Pons (tissue), 1 donor: ENCODE data around the gene SLC4A1AP.

Experiments used
- DNase-seq: peaks from one replicate; pipeline ENCODE4 v3.0.0-alpha.2; 2016; ENCODE audit warnings: low spot score

Gene SLC4A1AP

DNA sequence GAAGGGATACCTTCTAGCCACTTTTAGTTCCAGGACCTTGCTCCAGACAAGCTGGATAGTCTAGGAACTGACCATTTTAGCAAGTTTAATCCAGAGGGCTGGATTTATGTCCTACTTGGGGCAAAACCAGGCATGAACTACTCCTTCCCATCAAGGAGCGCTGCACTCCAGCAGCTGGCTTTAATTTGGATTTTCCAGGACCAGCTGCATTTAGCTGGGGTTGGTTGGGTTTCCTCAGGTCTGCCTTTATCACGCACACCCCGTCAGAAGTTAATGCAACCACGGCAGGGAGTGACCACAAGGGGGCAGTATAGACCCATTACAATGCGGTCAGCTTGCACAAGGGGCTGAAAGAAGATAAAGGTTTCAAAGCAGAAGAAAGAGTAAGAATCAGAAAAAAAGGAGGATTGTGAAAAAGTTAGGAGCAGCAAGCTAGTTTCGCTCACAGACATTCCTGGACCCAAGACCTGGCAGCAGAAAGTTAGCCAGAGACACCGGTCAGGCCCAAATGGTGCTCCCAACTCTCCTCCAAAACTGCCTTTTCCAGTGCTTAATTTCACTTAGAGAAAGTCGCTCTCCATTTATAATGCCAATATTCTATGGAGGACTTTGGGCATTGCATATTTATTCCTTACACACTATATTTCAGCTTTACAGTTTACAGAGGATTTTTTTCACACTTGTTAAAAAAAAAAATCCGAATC, 40.1 kb downstream of the SLC4A1AP start:
- peak; percentile 79 for DNase-seq

DNA sequence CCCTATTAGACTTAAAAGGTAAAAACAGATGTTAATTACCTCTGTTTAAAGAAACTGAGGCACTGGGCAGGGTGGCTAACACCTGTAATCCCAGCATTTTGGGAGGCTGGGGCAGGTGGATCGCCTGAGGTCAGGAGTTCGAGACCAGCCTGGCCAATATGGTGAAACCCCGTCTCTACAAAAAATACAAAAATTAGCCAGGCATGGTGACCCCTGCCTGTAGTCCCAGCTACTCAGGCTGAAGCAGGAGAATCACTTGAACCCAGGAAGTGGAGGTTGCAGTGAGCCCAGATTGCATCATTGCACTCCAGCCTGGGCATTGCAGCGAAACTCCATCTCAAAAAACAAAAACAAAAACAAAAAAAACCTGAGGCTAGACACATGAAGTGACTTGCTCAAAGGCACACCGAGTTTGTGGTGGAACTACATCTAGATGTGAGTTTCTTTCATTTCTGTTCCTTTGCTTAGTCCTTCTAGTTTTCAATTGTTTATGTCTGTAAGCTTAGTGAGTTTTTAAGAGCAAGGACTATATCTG, 40.7 kb downstream of the SLC4A1AP start:
- no peak for DNase-seq

DNA sequence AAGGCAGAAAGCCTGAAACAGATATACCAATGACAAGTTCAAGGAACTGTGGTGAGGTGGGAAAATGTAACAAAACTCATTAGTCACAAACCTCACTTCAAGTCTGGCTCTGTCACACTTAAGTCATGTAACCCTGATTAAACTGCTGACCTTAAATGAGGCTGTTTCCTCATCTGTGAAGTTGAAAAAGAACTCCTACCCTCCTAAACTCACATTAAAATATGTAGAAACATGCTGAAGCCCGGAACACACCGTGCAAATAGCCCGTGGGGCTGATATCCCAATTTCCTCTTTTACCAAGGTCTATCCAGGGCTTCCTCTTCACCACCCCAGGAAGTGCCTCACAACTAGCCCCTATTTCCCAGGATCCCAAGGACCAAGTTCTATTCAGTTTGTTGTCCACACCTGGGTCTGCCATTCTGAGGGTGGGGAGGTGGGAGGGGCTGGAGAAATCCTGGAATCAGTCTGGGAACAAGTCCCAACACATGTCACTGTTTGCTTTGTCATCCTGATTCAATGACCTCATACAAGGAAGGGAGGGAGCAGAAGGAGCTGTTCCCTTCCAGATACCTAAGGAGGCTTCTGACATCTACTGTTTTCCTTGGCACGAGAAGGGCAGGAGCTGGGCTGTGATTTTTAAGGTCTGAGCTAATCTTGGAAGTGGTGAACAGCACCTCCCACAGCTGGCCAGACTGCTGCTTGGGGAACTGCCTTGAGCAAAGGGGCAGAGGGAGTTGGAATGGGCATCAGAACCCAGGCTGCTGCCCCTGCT, 42.3 kb downstream of the SLC4A1AP start:
- DNase-seq, result no peak

DNA sequence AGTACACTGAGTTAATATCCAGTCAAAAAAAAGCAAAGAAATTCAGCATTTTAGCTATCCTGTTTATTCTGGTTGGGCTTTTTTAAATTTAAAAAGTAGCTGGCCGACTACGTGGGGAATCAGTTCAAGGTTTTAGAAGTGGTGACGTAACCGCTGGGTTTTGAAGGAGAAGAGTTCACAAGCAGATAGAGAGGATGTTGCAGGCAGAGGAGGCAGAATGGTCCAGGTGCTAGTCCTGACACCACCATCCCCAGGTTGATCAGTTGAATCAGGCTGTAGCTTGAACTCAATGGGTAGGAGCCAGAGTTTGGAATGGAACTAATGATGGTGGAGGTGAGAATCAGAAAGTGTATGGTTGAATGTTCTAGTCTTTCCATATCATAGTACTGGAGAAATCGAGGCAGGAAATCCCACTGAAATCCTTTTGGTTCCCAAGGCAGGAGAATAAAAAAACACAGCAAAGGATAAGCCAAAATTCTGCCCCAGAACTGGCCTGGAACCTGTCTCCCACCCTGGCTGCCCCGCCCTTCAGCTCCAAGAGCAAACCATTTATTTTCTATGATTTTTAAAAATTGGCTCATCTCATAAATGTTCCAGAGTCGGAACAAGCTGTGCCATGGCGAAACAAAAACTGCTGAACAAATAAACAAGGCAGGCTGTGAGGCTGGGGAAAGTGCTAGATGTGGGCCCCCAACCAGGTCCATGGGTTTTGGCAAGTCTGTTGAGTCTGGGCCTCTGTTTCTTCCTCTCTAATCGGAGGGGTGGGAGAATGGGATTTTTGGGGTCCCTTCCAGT, 44.0 kb downstream of the SLC4A1AP start:
- no peak for DNase-seq

DNA sequence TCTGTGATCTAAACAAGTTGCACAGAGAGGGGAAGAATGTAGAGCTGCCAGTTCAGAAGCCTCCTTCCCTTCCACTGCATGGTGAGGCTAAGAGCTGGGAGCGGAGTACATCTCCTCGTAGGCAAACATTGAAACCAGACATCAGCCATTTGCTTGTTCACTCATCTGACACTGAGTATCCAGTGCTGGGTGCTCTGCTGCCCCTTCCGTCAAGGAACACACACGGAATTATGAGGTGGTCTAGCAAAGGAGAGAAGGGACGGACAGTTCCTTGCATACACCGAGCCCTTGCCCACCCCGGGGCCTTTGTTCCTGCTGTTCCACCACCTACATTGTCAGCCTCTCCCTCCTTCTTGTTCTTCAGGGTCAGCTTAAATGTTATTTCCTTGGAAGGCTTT, 44.6 kb downstream of the SLC4A1AP start:
- DNase-seq, result no peak

DNA sequence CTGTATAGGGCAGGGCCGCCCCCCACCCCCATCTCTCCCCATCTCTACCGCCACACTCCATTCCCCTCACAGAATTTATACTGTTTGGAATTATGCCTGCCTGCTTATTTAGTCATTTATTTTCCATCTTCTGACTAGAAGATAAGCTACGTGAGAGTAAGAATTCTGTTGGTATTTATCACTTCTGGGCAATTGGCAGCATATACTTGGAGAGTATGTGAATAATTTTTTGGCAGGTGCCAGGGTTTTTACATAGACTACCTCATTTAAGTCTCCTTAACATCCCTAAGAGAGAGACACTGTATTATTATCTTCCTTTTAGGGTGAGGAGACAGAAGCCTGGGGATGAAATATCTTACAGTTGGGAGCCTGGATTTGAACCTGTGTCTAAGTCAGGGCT, 45.0 kb downstream of the SLC4A1AP start:
- no peak for DNase-seq

DNA sequence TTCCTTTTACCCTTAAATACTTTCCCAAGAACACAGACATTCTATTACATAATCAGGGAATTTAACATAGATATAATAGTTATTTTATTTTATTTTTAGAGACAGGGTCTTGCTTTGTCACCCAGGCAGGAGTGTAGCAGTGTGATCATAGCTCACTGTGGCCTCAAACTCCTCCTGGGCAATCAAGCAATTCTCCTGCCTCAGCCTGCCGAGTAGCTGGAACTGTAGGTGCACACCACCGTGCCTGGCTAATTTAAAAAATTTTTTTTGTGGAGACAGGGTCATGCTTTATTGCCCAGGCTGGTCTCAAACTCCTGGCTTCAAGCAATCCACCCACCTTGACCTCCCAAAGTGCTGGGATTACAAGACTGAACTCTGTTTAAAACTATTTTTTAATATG, 45.6 kb downstream of the SLC4A1AP start:
- DNase-seq, result no peak

DNA sequence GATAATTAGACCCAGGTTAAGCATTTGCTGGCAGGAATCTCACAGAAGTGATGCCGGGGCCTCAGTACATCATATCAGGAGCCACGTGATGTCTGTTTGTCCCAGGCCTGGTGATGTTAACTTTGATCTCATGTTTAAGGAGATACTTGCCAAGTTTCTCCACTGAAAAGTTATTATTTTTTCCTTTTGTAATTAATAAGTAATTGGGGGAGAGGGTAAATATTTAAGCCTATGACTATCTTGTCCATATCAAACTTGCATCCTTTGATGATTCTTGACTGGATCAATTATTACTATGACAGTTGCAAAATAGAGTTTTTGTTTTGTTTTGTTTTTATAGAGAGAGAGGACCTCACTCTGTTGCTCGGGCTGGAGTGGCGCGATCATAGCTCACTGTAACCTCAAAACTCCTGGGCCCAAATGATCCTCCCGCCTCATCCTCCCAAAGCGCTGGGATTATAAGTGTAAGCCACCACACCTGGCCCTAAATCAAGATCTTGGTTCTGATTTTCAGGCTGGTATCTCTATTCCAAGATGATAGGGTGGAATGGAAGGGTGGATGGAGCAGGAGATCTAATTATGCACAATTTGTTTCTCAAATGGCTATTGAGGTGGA, 46.4 kb downstream of the SLC4A1AP start:
- no peak for DNase-seq

DNA sequence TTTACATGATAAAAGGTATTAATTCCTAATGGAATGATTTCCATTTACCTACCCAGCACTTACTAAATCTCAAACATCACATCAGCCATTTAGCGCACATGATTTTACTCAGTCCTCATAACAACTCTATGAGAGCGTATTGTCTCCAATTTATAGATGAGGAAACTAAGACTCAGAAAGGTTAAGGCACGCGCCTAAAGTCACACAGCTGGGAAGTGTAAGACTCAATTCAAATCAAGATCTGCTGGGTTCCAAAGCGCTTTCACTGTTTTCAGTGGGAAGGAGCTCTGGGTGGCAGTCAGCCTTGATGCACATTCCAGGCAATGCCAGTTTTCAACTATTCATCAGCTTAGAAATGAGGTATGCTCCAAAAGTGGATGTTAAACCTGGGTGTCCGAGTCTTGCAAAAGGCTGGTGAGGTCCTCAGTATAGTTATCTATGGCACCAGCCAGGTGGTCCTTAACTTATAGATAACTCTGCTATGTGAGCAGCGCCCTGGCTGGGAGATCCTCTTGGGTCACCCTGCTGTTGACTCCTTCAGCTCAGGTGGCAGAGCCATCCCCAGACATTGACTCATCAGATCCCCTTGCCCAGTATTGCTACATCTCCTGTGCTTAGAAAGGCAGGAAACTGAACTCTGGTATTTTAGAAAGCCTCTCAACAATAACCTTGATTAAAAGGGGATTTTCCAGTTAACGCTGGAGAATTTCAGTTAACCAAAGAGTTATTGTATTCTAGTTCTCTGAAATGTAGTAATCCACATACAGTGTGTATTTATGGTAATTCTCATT, 47.1 kb downstream of the SLC4A1AP start:
- DNase-seq, result no peak

DNA sequence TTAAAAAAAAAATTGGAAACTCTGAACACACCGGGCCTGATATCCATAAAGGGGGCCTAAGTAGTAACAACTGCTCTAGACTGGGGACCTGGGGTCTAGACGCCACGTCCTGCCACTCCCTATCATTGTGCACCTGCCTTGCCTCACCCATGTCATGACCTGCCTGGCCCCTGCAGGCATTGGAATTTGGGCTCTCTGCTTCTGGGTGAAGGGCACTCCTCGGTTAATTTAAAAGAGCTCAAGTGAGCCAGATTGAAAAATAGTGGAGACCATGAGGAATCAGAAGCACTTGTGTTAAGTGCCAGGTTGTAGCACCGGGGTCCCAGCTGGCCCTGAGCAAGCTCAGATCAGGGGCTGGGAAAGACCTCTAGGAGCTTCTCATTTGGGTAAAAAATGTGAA, 48.1 kb downstream of the SLC4A1AP start:
- no peak for DNase-seq

DNA sequence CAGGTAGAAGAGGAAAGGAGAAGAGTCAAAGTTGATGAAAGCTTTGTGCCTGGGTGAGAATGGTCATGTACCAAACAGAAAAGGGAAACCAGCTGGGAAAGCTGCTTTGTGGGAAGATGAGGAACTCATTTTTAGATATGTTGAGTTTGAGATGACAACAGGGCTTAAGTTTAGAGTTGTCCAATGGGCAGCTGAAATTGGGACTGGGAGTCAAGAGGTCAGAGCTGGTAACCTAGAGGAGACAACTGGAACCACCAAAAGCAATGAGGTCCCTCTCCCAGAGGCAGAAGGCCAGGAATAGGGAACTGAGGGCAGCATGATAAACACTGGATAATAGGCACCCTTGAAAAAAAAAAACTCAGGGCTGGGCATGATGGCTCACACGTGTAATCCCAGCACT, 48.8 kb downstream of the SLC4A1AP start:
- no peak for DNase-seq

DNA sequence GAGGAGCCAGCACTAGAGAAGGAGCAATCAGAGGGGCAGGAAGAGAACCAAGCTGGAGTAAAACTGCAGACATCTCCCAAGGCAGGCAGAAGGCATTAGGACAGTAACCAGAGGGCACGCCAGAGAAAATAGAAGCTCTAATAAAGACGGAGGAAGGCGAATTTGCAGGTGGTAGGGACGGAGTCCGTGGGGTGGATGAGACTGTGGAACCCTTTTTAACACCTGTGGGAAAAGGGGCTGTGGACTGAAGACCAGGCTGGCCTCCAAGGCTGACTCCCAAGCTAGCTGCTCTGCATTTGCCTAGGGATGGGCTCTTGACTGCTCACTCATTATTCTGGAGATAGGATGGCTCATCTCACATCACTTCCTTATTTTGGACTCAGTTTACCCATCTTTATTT, 49.5 kb downstream of the SLC4A1AP start:
- DNase-seq, result no peak

DNA sequence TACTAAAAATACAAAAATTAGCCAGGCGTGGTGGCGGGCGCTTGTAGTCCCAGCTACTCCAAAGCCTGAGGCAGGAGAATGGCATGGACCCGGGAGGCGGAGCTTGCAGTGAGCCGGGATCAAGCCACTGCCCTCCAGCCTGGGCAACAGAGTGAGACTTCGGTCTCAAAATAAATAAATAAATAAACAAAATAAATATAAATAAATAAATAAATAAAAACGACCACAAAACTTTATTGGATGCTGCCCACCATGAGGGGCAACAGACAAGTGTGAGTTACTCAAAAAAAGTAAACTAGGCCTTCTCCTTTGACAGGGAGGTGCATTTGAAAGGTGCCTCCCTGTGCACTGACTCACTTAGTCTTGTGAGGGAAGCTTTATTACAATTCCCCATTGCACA, 50.4 kb downstream of the SLC4A1AP start:
- DNase-seq, result no peak

DNA sequence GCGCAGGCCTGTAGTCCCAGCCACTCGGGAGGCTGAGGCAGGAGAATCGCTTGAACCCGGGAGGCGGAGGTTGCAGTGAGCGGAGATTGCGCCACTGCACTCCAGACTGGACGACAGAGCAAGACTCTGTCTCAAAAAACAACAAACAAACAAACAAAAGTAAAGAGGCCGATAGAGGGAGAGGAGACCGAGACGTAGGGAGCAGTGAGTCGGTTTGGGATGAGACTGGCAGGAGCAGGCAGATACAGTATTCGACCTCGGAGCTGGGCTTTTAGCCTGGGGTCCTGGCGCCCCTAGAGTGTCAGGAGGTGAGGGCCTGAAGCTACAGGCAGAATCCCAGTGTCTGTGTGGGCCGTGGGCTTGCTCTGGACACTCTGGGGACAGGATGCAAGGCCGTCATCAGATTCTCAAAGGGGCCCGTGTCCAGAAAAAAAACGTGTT, 51.2 kb downstream of the SLC4A1AP start:
- DNase-seq, result no peak

DNA sequence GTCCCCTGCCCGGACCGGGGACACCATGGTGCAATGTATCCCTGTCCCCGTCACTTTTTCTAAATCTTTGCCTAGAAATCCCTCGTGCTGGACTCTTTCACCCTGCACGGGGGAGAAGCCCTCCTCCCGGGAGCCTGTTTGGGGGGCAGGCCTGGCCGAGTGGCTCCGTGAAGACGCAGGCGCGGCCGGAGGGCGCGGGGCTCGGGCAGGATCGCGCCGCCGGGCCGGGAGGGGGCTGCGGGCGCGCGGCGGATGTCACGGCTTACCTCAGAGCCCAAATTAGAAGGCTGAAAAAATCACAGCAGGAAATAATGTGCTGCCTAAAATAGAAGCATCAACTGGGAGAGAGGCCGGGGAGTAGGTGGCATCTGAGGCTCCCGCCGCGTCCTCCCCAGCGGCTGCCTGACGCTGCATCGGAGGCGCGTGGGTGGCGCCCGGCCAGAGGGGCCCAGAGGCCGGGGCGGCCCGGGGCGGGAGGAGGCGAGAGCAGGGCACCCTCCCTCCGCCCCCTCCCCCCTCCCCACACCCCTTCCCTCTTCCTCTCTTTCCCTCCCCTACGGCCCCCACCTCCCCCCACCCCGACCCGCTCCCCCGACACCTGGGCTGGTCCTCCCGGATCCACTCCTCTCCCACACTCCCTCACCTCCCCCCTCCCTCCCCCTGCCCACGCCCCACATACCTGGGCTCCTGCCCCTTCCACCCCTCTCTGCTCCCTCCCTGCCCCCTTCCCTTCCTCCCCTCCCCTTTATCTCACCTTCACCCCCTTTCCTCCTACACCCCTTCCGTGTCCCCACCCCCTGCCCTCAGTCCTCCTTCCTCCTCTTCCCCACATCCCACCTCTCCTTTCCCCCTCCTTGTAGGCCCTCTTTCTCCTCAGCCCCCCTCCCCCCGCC, 51.9 kb downstream of the SLC4A1AP start:
- no peak for DNase-seq

DNA sequence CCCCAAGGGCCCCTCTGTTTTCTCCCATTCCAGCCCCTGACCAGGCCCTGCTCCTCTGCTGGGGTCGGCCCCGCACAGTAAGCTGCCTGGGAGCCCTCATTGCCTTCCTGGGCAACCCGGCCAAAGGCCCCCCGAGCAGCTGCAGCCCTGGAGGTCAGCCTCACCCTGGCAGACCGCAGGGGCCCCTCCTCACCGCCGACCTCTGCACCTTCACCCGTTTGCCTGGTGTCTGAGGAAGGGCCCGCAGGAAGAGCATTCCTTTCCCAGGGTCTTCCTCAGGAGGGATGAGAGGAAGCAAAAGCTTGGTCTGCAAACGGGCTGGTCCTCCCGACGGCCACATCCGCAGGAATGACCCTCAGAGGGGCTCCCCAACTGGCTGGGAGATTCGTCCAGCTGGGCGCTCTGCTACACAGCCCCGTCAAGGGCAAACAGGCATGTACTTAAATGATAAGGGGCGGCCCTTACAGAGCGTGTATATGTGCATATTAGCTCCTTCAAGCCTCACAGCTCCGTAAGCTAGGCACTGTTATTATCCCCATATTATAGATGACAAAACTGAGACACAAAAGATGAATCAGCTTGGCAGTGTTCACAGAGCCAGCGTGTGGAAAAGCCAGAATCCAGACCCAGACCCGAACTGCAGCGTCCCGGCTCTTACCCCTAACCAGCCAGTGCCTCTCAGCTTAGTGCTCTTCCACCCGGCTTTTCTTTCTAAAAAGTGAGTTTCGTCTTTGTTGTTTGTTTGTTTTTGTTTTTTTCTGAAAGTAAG, 52.8 kb downstream of the SLC4A1AP start:
- DNase-seq, result no peak

DNA sequence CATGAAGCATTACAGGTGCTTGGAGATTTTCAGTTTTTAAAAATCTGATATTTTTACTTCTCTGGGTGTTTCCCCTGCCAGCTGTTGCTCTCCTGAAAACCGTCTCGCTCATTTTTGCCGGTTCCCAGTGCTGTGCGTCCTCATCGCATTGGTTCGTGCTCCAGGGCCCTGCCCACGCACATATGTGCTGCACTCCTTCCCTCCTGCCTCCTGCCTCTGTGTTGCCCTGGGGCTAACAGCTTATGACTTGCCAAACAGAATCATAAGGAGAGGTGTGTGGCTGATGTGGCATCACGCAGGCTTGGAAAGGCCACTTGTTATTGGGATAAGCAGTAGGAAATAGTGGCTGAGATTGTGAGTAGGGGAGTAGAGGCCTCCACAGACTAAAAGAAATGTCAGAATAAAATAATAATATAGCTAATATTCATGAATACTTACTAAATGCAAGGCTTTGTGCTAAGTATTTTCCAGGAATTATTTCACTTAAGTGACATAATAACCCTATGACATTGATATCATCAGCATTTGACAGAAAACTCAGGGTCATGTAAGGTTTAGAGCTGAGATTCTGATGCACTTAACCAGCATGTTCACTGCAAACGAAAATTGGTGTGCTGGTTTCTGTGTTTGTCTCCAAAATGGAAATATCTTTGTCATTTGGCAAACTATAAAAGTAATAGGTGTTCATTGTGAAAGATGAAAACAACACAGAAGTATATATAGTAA, 53.5 kb downstream of the SLC4A1AP start:
- DNase-seq, result no peak

DNA sequence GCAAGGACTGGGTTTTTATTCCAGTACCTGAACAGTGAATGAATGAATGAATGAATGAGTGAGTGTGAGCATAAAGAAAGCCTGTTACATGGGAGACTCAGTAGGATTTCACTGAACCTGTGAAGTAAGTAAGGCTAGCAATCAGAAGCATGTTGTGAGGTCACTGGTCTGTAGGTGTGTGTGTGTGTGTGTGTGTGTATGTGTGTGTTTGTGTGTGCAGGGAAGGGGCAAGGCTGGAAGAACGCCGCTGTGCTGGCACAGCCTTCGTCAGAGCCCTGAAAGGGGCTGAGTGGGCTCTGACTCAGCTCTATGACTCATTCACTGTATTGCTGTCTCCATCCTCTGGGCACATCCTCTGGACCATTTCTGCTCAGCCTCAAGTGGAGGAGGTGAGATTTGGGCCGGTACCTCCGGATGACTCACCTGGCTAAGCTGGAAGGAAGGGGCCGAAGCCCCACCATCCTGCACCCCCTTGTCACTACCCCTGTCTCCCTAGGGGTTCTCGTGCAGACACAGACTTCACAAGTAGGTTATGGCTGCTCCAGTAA, 56.4 kb downstream of the SLC4A1AP start:
- no peak for DNase-seq

DNA sequence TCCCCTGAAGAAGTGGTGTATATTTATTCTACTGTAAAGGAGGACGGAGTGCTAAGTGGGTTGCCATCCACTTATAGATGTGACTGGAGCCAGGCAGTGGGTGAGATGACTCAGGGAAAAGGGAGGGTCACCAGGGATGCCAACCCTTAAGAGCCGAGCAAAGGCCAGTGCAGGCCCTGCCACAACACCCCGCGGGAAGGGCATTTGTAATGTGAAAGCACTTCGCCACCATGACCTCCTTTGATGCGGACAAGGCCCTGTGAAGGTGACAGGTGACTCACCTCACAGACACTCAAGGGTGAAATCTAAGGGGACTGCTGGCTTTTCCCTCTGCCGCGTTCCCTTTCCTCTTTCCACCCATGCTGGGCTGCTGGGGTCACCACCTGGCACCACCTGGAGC, 57.6 kb downstream of the SLC4A1AP start:
- DNase-seq, result no peak
